ENCODE data around the gene KIF25.

- TF ChIP-seq CTCF (IDR thresholded peaks at IDR 0.05) (no peak), POLR2A (IDR thresholded peaks at IDR 0.05) (no peak)
Measured at GRCh38 chr6:167998215-167998614, 744 bp downstream of the KIF25 start.
